ENCODE data around the gene UBR1. TPM values are rescaled to one million over a fixed set of nuclear protein-coding genes. Genes with fewer than 3 reads are reported as not detected.
"Not testable (repeated sequence)": the region's sequence is repeated elsewhere in the genome, so short reads cannot be mapped to it uniquely, and the experiment has no call there.

UBR1 gene
- total RNA-seq, 2 experiments from 2014 or later, result 19.8 to 33.5 TPM

- no peaks in the 10 kb centered on the region for H3K79me2 ChIP-seq (ENCODE audit: insufficient read depth, low read depth, low read length)
- TF ChIP-seq EZH2phosphoT487 (IDR thresholded peaks at IDR 0.05; ENCODE audit: borderline replicate concordance, low read depth, low read length) (no peak), CTCF (conservative IDR thresholded peaks at IDR 0.05; ENCODE audit: low read length) (no peak)
- H2AFZ ChIP-seq (ENCODE audit: low read length), result no peak overlapping the region
- CTCF ChIA-PET (ENCODE audit: unreplicated experiment), result no interaction called here
- no TSS peak for BruUV-seq (replicated peaks)
- no peak overlapping the region for H3K27ac ChIP-seq (ENCODE audit: low read depth, low read length, poor library complexity, severe bottlenecking)
- no peak overlapping the region for H3K4me2 ChIP-seq (ENCODE audit: low read length)
- no peaks in the 10 kb centered on the region for H4K20me1 ChIP-seq (ENCODE audit: insufficient read depth, low read length)
- intact Hi-C loops (cut with micrococcal nuclease; ENCODE audit: unreplicated experiment), result no loop called here
- H3K4me3 ChIP-seq (ENCODE audit: low read depth, low read length, poor library complexity, severe bottlenecking), result no peak overlapping the region
- peaks cover 60% of the 10 kb centered on the region for H3K36me3 ChIP-seq (ENCODE audit: insufficient read depth, low read length)
- H3K4me1 ChIP-seq (ENCODE audit: insufficient read depth, low read length, poor library complexity, severe bottlenecking), result no peaks in the 10 kb centered on the region
- no peak for DNase-seq (ENCODE audit: low spot score)
- no peaks in the 10 kb centered on the region for H3K9me2 ChIP-seq (ENCODE audit: insufficient read depth, low read length)
- H3K9me3 ChIP-seq (ENCODE audit: low read length), result no peaks in the 10 kb centered on the region
- POLR2A ChIA-PET, result no interaction called here
Measured at GRCh38 chr15:42964476-42964875, 141.4 kb downstream of the UBR1 start.

- Histone ChIP-seq H3K4me1 (ENCODE audit: insufficient read depth, low read length, poor library complexity, severe bottlenecking) (no peaks in the 10 kb centered on the region), H3K9me3 (ENCODE audit: low read length) (0 out of 2 replicates have a peak, but pooled peaks cover 8% of the 10 kb centered on the region), H3K79me2 (ENCODE audit: insufficient read depth, low read depth, low read length) (no peaks in the 10 kb centered on the region), H3K4me3 (ENCODE audit: low read depth, low read length, poor library complexity, severe bottlenecking) (no peak overlapping the region), H3K27ac (ENCODE audit: low read depth, low read length, poor library complexity, severe bottlenecking) (no peak overlapping the region), H3K4me2 (ENCODE audit: low read length) (no peak overlapping the region), H3K9me2 (ENCODE audit: insufficient read depth, low read length) (no peaks in the 10 kb centered on the region), H3K36me3 (ENCODE audit: insufficient read depth, low read length) (peaks cover 82% of the 10 kb centered on the region), H4K20me1 (ENCODE audit: insufficient read depth, low read length) (no peaks in the 10 kb centered on the region), H2AFZ (ENCODE audit: low read length) (no peak overlapping the region)
- no peak for DNase-seq (ENCODE audit: low spot score)
- no TSS peak for BruUV-seq (replicated peaks)
- CTCF ChIA-PET (ENCODE audit: unreplicated experiment), result no interaction called here
- intact Hi-C loops (cut with micrococcal nuclease; ENCODE audit: unreplicated experiment), result no loop called here
- POLR2A ChIA-PET, result interaction anchor here (0.6 kb wide), 2 partner anchors 837 to 987 kb away, joined by 3 read pairs; no protein-coding TSS in a partner anchor
- TF ChIP-seq EZH2phosphoT487 (IDR thresholded peaks at IDR 0.05; ENCODE audit: borderline replicate concordance, low read depth, low read length) (no peak), CTCF (conservative IDR thresholded peaks at IDR 0.05; ENCODE audit: low read length) (no peak)
Measured at GRCh38 chr15:42955518-42955917, 150.3 kb downstream of the UBR1 start.

- Histone ChIP-seq H3K36me3 (ENCODE audit: insufficient read depth, low read length) (peaks cover 80% of the 10 kb centered on the region), H3K9me2 (ENCODE audit: insufficient read depth, low read length) (no peaks in the 10 kb centered on the region), H3K4me1 (ENCODE audit: insufficient read depth, low read length, poor library complexity, severe bottlenecking) (no peaks in the 10 kb centered on the region), H3K79me2 (ENCODE audit: insufficient read depth, low read depth, low read length) (no peaks in the 10 kb centered on the region), H4K20me1 (ENCODE audit: insufficient read depth, low read length) (no peaks in the 10 kb centered on the region), H2AFZ (ENCODE audit: low read length) (no peak overlapping the region), H3K9me3 (ENCODE audit: low read length) (0 out of 2 replicates have a peak, but pooled peaks cover 8% of the 10 kb centered on the region), H3K4me3 (ENCODE audit: low read depth, low read length, poor library complexity, severe bottlenecking) (no peak overlapping the region), H3K27ac (ENCODE audit: low read depth, low read length, poor library complexity, severe bottlenecking) (no peak overlapping the region), H3K4me2 (ENCODE audit: low read length) (no peak overlapping the region)
- ChIA-PET POLR2A (no interaction called here), CTCF (ENCODE audit: unreplicated experiment) (no interaction called here)
- intact Hi-C loops (cut with micrococcal nuclease; ENCODE audit: unreplicated experiment), result no loop called here
- BruUV-seq (replicated peaks), result no TSS peak
- no peak for DNase-seq (ENCODE audit: low spot score)
- TF ChIP-seq CTCF (conservative IDR thresholded peaks at IDR 0.05; ENCODE audit: low read length) (no peak), EZH2phosphoT487 (IDR thresholded peaks at IDR 0.05; ENCODE audit: borderline replicate concordance, low read depth, low read length) (no peak)
Measured at GRCh38 chr15:42954291-42954690, 151.5 kb downstream of the UBR1 start.

GRCh38 chr15:42948898-42949297 lies 156.9 kb downstream of the UBR1 start:
- DNase-seq (ENCODE audit: low spot score); H3K9me2 ChIP-seq (ENCODE audit: insufficient read depth, low read length); BruUV-seq (replicated peaks); H3K4me1 ChIP-seq (ENCODE audit: insufficient read depth, low read length, poor library complexity, severe bottlenecking); H2AFZ ChIP-seq (ENCODE audit: low read length); intact Hi-C loops (cut with micrococcal nuclease; ENCODE audit: unreplicated experiment); H4K20me1 ChIP-seq (ENCODE audit: insufficient read depth, low read length); H3K4me2 ChIP-seq (ENCODE audit: low read length); POLR2A ChIA-PET; H3K27ac ChIP-seq (ENCODE audit: low read depth, low read length, poor library complexity, severe bottlenecking); H3K4me3 ChIP-seq (ENCODE audit: low read depth, low read length, poor library complexity, severe bottlenecking); CTCF ChIA-PET (ENCODE audit: unreplicated experiment); H3K79me2 ChIP-seq (ENCODE audit: insufficient read depth, low read depth, low read length); H3K9me3 ChIP-seq (ENCODE audit: low read length): not testable (repeated sequence)
- peaks cover 76% of the 10 kb centered on the region for H3K36me3 ChIP-seq (ENCODE audit: insufficient read depth, low read length)

All from OCI-LY7 (cell line).